Stimulated activated CD4-positive, alpha-beta T cell treated with anti-CD3 and anti-CD28 coated beads, Interleukin-12 subunit alpha, Interleukin-12 subunit beta, amount 100 ng/mL, for 24 hours (primary cell): ENCODE results near the gene SLC6A18.
"Not testable (repeated sequence)": the region's sequence is repeated elsewhere in the genome, so short reads cannot be mapped to it uniquely, and the experiment has no call there.

Experiments used
- DNase-seq, 2 experiments: peaks; one replicate each; pipeline ENCODE4 v3.0.0-alpha.2; 2020; ENCODE audit warnings: low read depth in 2 of 2

The SLC6A18 gene

DNA sequence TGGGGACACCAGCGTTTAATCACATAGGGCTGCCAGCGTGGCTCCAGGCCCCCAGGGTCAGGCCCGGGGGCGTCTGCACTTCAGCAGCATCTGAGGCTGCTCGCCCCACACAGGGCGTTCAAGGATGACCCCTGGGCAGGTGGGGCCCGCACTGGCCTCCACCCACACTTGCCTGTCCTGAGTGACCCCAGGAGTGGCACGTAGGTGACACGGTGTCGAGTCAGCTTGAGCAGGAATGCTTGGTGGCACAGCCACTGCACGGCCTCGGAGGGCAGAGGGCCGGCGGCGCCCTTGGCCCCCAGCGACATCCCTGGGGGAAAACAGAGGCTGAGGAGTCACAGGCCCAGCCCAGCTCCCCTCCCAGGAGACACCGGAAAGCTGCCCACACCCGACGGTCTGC lies 29.0 kb downstream of the SLC6A18 start:
- DNase-seq: no peak

DNA sequence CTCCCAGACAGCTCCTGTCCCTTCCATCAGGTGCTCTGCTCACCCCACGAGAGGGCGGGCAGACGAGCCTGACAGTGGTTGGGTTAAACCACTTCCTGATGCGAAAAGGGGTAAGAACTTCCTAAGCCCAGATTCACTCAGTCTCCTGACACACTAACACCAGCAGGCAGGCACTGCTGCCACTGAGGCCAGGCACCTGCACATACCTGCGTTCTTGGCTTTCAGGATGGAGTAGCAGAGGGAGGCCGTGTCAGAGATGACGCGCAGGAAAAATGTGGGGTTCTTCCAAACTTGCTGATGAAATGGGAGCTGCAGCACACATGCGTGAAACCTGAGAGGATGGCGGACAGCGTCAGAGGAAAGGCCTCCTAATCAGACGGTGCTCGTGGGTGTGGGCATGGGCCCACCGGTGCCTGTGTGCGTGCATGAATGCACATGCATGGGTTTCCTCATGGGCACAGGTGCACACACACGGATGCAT lies 29.9 kb downstream of the SLC6A18 start:
- peak in 1 of 2 experiments; percentile 14 for DNase-seq

DNA sequence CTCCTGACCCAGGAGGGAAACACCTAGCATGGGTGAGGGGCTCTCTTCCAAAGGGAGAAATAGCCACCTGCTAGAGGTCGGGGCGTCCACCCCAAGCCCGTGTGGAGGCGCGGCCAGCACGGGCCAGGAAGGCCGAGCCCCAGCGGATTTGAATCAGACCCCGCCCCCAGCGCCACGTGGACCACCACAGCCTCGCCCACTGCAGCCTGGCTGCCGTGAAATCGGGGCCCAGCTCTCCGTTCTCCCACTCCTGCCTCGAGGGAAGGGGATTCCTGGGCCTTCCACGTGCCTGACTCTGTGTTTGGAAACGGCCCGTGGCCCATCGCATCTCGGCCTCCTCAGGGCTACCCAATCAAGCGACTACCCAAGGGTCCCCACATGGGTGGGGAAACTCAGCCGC lies 31.6 kb downstream of the SLC6A18 start:
- DNase-seq: no peak

DNA sequence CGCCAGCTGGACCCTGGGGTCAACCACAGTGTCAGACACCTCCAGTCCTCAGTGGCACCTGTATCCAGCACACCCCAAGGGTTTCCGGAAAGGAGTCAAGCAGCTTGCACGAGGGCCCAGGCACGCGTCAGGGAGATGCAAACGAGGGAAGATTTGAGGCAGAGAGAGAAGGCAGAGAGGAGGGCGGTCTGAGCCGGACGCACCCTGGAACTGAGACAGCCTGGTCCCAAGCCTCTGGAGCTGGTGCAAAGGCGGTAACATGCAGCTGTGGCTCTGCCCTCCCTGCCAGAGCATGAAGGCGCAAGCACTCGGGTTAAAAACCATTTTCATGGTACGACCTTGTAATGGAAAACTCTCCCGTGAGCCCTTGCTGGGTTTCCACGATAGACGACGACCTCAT lies 32.2 kb downstream of the SLC6A18 start:
- no peak for DNase-seq

DNA sequence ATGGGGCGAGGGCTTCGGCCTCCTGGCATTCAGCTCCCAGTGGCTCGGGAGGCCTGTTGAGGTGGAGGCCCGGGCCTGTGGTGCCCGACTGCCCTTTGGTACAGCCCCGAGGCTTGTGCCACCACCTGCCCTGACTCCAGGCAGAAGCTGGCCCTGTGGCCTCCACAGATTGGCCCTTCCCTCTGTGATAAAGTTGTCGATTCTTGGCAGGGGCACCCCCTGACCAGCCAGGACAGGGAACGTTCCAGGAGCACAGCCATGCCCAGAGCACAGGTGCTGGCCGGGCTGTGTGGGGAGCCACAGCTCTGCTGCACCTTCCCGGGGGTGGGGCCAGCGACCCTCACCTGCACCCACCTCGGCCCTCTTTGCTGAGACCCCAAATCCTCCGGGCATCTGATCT lies 32.7 kb downstream of the SLC6A18 start:
- DNase-seq: no peak

DNA sequence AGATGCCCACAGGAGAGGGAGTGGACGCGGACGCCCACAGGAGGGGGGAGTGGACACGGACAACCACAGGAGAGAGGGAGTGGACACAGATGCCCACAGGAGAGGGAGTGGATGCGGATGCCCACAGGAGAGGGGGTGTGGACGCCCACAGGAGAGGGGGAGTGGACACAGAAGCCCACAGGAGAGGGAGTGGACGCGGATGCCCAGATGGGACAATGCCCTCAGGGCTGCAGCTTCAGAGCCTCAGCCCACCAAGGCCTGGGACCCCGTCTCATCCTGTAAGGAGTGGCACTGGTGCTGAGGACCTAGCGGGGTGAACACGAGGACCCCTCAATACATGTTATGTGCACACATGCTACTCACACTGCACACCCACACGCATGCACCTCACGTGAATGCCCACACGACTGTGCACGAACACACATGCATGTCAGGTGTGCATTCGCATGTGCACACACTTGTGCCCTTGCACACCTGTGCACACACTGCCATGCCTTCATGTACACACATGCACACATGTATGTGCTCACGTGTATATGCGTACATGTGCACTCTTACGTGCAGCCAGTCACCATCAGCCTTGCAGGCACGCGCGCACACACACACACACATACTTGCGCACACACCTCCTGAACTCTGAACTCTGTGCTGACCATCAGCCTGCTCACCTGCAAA lies 34.8 kb downstream of the SLC6A18 start:
- DNase-seq: no peak

DNA sequence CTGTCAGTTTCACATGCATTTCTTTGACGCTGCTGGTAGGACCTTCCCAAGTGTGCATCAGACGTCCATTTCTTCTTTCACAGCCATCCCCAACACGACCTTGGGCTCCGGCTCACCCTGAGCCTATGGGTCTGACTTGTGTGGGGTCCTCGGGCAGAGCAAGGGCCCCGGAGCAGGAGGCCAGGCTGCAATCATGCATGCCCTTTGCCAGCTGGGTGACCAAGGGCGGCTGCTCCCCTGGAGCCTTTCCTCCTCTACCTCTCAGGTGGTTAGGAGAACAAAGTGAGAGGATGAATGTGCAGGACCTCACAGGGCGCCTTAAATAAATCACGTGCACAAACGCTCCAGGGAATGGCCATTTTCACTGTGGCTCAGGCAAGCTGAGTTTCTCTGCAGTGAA lies 36.5 kb downstream of the SLC6A18 start:
- DNase-seq: no peak

DNA sequence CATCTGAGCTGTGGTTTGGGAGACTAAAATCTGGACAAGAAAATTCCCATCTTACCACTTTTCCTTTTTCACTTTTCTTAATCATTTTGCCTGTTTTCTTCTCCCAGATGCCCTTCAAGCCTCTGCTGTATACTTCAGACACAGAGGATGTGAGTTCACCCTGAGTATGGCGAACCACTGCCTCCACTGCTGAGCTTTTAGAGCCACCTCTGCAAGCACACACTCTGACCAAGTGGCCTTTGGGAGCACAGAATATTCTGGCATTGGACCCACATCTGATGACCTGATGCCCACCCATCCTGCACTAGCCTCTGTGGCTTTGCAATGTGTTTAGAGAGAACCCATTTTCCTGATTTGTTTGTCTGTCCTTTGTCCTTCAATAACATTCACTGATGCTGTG lies 37.2 kb downstream of the SLC6A18 start:
- no peak for DNase-seq

DNA sequence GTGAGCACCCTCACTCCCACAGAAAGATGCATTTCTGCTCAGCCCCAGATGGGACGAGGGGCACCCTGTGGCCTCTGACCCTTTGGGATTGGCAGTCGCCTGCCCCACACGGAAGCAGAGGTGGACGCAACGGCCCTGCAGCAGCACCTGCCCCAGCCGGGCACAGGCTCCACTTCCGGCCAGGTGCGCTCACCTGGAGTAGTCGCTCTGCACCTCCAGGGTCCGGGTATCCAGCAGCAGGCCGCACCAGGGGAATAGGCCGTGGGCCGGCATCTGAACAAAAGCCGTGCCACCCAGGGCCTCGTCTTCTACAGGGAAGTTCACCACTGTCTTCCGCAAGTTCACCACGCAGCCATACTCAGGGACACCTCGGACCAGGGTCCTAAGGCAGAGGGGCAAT lies 39.0 kb downstream of the SLC6A18 start:
- DNase-seq: no peak

DNA sequence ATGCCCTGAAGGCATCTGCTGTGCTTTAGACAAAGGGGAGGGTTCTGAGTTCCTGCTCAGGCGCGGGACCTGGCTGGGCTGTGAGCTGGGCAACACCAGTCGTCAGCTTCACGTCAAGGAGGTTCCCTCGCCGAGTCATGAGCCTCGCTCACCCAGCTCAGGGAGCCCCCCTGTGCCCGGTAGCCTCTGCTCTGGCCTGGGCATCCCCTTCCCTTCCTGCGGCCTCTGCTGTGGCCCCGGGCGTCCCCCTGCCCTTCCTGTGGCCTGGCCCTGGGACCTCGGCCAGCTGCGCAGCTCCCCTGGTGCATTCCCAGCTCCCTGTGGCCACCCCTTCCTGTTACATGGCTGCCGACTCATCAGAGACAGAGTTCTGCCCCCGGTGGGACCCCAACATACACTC lies 39.8 kb downstream of the SLC6A18 start:
- DNase-seq: no peak

DNA sequence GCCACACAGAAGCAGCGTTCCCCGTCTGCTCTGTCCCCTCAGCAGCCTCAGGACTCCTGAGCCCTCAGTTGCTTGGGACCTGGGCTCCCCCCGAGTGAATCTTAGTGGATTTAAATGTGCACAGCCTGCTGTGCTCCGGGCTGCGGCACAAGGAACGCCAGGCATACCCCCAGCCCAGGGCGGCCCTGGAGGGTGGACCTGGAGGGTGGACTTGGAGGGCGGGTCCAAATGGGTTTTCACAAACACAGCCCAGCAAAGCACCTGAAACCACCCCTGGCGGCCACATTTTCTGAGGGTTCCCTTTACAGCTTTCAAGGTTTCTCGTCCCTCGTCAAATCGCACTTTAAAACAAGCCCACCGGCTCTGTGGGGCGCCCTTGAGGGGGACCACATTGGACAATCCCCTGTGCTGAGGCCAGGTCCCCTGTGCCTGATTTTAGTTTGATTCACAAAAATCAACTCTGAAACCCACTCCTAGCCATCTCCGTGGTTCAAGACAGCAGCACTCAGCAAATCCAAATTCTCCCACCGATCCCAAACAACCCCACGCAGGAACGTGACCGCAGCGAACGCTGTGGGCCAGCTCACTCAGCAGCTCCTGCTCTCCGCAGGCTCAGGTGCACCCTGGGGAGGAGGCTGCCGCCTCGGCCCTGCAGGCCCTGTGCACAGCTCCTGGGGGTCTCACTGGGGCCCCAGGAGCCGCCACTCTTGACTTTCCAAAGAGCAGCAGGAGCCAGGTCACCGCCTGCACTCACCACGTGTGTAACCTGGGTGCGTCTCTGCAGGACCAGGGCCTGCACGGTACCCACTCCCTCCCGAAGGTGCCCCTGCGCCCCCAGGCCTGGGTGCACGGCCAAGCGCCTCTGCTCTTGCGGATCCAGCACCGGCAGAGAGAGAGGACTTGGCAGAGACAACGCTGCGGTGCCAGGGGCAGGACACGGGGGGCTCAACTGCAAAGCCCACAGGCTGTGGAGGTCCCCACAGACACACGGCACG lies 40.6 kb downstream of the SLC6A18 start:
- DNase-seq: no peak

DNA sequence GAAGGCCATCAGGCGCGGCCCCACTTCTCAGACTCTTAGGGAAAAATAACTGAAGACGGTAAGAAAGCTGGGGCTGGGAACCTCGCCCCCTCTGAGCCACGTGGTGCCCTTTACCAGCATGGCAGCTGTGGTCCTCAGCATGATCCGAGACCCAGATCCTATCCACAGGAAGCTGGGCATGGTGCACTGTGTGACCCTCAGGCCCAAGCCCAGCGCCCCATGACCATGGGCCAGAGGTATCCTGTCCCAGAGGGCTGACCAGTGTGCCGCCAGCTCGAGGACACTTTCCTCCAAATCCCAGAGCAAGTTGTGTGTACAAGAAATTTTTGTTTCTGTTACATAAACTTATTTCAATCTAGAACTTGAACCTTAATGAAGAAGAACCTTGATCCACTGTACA lies 41.6 kb downstream of the SLC6A18 start:
- no peak for DNase-seq

DNA sequence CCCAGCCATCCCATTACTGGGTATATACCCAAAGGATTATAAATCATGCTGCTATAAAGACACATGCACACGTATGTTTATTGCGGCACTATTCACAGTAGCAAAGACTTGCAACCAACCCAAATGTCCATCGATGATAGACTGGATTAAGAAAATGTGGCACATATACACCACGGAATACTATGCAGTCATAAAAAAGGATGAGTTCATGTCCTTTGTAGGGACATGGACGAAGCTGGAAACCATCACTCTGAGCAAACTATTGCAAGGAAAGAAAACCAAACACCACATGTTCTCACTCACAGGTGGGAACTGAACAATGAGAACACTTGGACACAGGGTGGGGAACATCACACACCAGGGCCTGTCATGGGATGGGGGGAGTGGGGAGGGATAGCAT lies 42.3 kb downstream of the SLC6A18 start:
- DNase-seq: not testable (repeated sequence)

DNA sequence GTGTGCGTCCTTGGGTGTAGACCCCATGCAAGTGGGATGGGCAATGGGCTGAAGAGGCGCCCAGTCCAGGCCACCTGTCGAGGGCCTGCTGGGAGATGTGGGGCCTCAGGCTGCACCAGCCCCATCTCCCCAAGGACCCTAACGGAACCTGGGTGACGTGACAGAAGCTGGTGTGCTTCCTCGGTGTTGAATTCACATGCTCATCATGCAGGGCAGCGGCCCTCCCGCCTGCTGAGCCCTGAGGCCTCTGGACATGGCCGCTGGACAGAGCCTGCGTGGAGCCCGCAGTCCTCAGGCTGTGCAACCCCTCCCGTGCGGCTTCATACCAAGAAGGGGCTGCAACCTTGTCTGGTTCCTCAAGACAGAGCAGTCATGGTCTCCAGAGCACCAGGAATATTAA lies 42.9 kb downstream of the SLC6A18 start:
- no peak for DNase-seq

DNA sequence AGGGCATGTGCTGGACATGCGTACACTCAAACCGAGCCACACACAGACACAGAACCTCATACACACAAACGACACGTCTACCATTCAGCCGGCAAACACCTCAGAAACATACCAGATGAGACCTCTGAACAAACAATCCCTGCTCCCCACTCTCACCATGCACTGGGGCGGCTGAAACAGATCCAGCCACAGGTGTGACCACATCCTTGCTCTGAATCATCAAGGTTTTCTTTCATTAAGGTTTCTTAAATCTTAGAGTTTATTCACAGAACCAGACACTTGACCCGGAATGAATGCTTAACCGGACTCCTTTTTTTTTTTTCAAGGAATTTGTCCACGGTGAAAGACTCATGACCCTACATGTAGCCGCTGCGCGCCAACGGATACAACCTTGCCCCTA lies 43.5 kb downstream of the SLC6A18 start:
- peak in 1 of 2 experiments; percentile 19 for DNase-seq

DNA sequence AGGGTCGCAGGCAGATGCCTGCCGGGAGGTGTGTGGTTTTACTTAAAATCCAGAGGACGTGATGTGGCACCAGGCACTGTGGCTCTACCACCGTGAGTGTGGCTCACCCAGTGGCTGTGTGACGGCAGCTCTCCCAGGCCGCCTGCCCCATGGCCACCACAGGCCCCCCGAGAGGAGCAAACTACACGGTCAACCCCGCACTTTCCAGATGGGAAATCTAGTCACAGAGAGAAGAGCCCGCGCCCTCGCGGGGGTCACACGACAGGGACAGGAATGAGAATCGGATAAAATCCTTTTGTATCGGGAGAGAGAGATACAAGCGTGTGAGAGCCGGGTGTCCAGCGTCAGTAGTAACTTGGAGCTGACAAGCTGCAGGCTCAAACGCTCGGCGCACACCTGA lies 45.2 kb downstream of the SLC6A18 start:
- no peak for DNase-seq

DNA sequence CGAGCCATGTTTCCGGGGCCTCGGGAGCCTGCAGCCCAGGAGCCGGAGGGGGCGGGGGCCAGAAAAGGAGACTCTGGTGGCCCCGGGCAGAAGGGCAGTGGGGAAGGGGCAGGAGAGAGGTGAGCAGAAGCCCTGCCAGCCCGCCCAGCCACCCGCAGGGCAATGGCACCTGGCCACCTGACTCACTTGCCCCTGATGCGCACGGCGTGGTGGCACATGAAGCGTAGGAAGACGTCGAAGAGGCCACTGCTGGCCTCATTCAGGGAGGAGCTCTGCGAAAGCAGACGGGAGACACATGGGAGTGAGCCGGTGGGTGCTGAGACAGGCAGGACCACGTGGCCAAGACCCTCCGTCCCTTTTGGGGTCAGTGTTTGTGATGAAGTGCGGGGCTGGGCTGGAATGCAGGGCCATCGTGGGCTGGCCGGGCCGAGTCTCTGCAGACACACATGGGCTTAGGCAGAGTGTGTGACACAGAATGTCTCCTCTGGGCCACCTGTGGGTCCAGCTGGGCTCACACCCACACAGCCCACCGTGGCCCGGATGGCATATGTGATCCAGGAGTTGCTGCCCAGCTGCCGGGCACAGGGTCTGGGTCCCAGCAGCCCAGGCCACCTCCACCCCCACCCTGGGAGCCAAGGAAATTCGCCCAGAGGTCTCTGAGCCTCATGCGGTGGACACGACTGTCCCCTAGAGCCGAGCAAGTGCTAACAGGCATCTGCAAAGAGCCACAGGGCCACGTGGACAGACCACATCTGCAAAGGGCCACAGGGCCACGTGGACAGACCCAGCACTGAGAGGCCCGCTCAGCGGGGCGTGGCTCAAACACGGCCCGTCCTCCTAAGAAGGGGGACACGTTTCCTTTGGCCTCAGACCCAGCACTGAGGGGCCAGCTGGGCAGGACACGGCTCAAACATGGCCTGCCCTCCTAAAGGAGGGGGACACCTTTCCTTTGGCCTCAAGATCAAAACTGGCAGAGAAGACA lies 46.0 kb downstream of the SLC6A18 start:
- no peak for DNase-seq

DNA sequence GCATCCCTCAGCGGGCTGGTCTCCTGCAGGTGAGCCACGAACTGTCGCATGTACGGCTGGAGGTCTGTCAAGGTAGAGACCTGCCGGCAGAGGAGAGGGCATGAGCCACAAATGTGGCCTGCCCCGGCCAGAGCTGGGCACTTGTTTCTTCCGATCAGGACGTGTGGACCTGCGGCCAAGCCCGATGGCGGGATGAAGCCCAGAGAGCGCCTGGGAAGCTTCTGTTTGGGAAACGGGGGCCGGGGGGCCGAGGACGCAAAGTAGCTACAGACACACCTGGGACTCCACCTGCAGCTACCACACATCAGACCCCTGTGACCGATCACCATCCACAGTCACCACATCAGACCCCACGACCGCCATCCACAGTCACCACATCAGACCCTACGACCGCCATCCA lies 47.0 kb downstream of the SLC6A18 start:
- no peak for DNase-seq

DNA sequence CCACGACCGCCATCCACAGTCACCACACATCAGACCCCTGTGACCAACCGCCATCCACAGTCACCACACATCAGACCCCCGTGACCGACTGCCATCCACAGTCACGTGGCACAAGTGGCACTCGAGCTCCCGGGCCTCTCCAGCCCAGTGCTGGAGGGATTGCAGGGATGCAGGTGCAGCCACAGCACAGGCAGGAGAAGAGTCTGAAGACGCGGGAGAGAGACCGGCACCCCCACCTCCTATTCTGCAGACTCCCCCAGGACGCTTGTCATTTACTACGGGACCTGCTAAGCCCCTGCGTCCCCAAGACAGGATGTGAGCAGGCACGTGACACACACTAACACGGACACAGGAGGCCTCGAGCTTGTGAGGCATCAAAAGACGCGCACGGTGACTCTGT lies 48.6 kb downstream of the SLC6A18 start:
- DNase-seq: no peak

DNA sequence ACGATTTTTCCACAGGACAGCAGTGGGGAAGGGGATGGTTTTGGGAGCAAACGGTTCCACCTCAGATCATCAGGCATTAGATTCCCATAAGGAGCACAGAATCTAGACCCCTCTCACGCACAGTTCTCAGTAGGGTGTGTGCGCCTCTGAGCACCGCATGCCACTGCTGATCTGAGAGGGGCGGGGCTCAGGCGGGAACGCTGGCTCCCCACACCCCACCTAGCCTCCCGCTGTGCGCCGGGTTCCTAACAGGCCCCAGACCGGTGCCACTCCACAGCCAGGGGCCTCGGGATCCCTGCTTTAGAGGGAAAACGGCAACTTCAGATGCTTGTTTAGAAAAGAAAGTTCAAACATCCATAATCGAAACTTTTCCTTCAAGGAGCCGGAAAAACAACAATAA lies 49.3 kb downstream of the SLC6A18 start:
- no peak for DNase-seq
